D721Med (cell line): ENCODE results near the gene NBEAL1.

ENCODE experiments used
- DNase-seq: peaks from one replicate; pipeline ENCODE4 v3.0.0; 2011; ENCODE audit warnings: low spot score; ENCODE audit not compliant: insufficient read length
- FAIRE-seq: peaks from 2 replicates; lab custom pipeline; 2011; peaks lifted over from hg19 to GRCh38; lab: Jason Lieb, UNC
- CTCF ChIP-seq: IDR thresholded peaks from 2 replicates; pipeline ENCODE4 v1.5.1; 2012; ENCODE audit warnings: mild to moderate bottlenecking, control low read depth; ENCODE audit not compliant: insufficient read depth; ENCODE audit errors: missing control alignments

NBEAL1 gene

GRCh38 chr2:203040966-203041521 lies 26.4 kb downstream of the NBEAL1 start:
- DNase-seq = no peak
- TF ChIP-seq CTCF = no peak
- FAIRE-seq = no peak

- DNase-seq = no peak
- FAIRE-seq = no peak
- no peak for TF ChIP-seq CTCF
These were observed 27.5 kb downstream of the NBEAL1 start for GRCh38 chr2:203042178-203042577.

GRCh38 chr2:203043226-203043625 lies 28.6 kb downstream of the NBEAL1 start:
- FAIRE-seq (no peak), DNase-seq (no peak)
- no peak for TF ChIP-seq CTCF

GRCh38 chr2:203045867-203046266 lies 31.2 kb downstream of the NBEAL1 start:
- FAIRE-seq = no peak
- DNase-seq = no peak
- no peak for TF ChIP-seq CTCF

- DNase-seq = no peak
- FAIRE-seq = no peak
- no peak for TF ChIP-seq CTCF
These were observed 37.9 kb downstream of the NBEAL1 start for GRCh38 chr2:203052539-203052938.

GRCh38 chr2:203059567-203060240 lies 45.0 kb downstream of the NBEAL1 start:
- TF ChIP-seq CTCF = no peak
- DNase-seq = no peak
- FAIRE-seq = no peak

GRCh38 chr2:203061346-203061745 lies 46.7 kb downstream of the NBEAL1 start:
- FAIRE-seq = no peak
- no peak for DNase-seq
- TF ChIP-seq CTCF = no peak
